SK-N-SH (cell line): ENCODE data around the gene TBC1D2. TPM values are rescaled to one million over a fixed set of nuclear protein-coding genes. Genes with fewer than 3 reads are reported as not detected.

Experiments
- CTCF ChIA-PET: fragments of 300-600, 350-600 bp; formaldehyde crosslinking; extraction: SDS; loops from one replicate; lab custom pipeline; 2021; lab: Yijun Ruan, JAX
- POLR2A ChIA-PET: fragments of 350-600 bp; sonication (Branson Sonifier 250); formaldehyde crosslinking; extraction: SDS; loops from one replicate; lab custom pipeline; 2020; ENCODE audit warnings: antibody characterized with exemption, inconsistent platforms; lab: Yijun Ruan, JAX
- DNase-seq: peaks from one replicate; pipeline ENCODE4 v3.0.0; 2012
- H2AFZ ChIP-seq: fragments of 200-600 bp; sonication (generic); 2 replicates; pipeline ENCODE4 v1.8.1; 2016; ENCODE audit warnings: antibody characterized with exemption, mild to moderate bottlenecking, low read depth
- H3F3A ChIP-seq: fragments of 200-600 bp; sonication (generic); replicated peaks from 2 replicates; pipeline ENCODE3; 2016; ENCODE audit warnings: antibody characterized with exemption, mild to moderate bottlenecking; ENCODE audit not compliant: insufficient read depth
- H3K27ac ChIP-seq, 2 experiments: fragments of 200-500 bp in 1 of 2; fragments of 200-600 bp in 1 of 2; sonication (Bioruptor generic) in 1 of 2; sonication (generic), shearing (Covaris generic) in 1 of 2; 2 replicates each; pipeline versions ENCODE4 v1.5.1 to v1.6.1; 2014 to 2016; ENCODE audit warnings: low read depth in 2 of 2, inconsistent platforms in 1 of 2, low read length in 1 of 2, mild to moderate bottlenecking in 1 of 2, mixed read lengths in 1 of 2
- H3K27me3 ChIP-seq: fragments of 200-600 bp; sonication (generic), shearing (Covaris generic); 2 replicates; pipeline ENCODE4 v1.6.1; 2016; ENCODE audit warnings: mixed run types; ENCODE audit not compliant: insufficient read depth
- H3K36me3 ChIP-seq, 2 experiments: fragments of 200-500 bp in 1 of 2; fragments of 200-600 bp in 1 of 2; sonication (Bioruptor generic) in 1 of 2; sonication (generic) in 1 of 2; replicated peaks in 1 of 2; 2 replicates each; pipeline versions ENCODE3 to v1.5.1; 2014 to 2016; ENCODE audit warnings: low read length in 1 of 2, mild to moderate bottlenecking in 1 of 2; ENCODE audit not compliant: insufficient read depth in 2 of 2, control insufficient read depth in 1 of 2
- H3K4me1 ChIP-seq, 2 experiments: fragments of 200-500 bp in 1 of 2; fragments of 200-600 bp in 1 of 2; sonication (Bioruptor generic) in 1 of 2; sonication (generic), shearing (Covaris generic) in 1 of 2; 2 replicates each; pipeline versions ENCODE4 v1.5.1 to v1.6.1; 2014 to 2016; ENCODE audit warnings: low read depth in 1 of 2, low read length in 1 of 2, mixed run types in 1 of 2; ENCODE audit not compliant: insufficient read depth in 2 of 2, control insufficient read depth in 1 of 2
- H3K4me2 ChIP-seq: fragments of 200-600 bp; sonication (generic), shearing (Covaris generic); 2 replicates; pipeline ENCODE4 v1.6.1; 2017; ENCODE audit warnings: mixed run types
- H3K4me3 ChIP-seq, 2 experiments: fragments of 200-500 bp in 1 of 2; fragments of 200-600 bp in 1 of 2; sonication (Bioruptor generic) in 1 of 2; sonication (generic), shearing (Covaris generic) in 1 of 2; 2 replicates each; pipeline versions ENCODE4 v1.5.1 to v1.8.1; 2014 to 2016; ENCODE audit warnings: low read depth in 2 of 2, inconsistent platforms in 1 of 2, low read length in 1 of 2, mild to moderate bottlenecking in 1 of 2, mixed read lengths in 1 of 2, moderate library complexity in 1 of 2
- H3K79me2 ChIP-seq: fragments of 200-600 bp; sonication (generic); 2 replicates; pipeline ENCODE4 v1.8.1; 2017; ENCODE audit warnings: mild to moderate bottlenecking; ENCODE audit not compliant: insufficient read depth
- H3K9ac ChIP-seq: fragments of 200-600 bp; sonication (generic); 2 replicates; pipeline ENCODE4 v1.6.1; 2017; ENCODE audit warnings: mixed run types
- H3K9me2 ChIP-seq: fragments of 200-600 bp; sonication (generic); 2 replicates; pipeline ENCODE4 v1.6.1; 2017; ENCODE audit warnings: mixed run types
- H3K9me3 ChIP-seq: fragments of 200-600 bp; sonication (generic); 2 replicates; pipeline ENCODE4 v1.6.1; 2017; ENCODE audit warnings: mixed run types, mild to moderate bottlenecking, moderate library complexity
- H4K20me1 ChIP-seq: fragments of 200-600 bp; sonication (generic); 2 replicates; pipeline ENCODE4 v1.6.1; 2017; ENCODE audit warnings: mild to moderate bottlenecking, mixed run types; ENCODE audit not compliant: insufficient read depth
- FOXJ3 ChIP-seq: sonication (generic); formaldehyde crosslinking; IDR thresholded peaks from 2 replicates; pipeline ENCODE4 v1.5.1; 2020; ENCODE audit warnings: mild to moderate bottlenecking, missing genetic modification reagents
- FOXM1 ChIP-seq: IDR thresholded peaks from 2 replicates; pipeline ENCODE4 v1.4.0; 2012; ENCODE audit warnings: low read depth, mild to moderate bottlenecking
- GABPA ChIP-seq: IDR thresholded peaks from 2 replicates; pipeline ENCODE4 v1.4.0; 2012; ENCODE audit warnings: low read depth, mild to moderate bottlenecking
- MXI1 ChIP-seq: IDR thresholded peaks from 2 replicates; pipeline ENCODE4 v1.6.1; 2012; ENCODE audit warnings: mild to moderate bottlenecking, low read depth, low read length, improper control_type of control experiment
- NFIC ChIP-seq: IDR thresholded peaks from 2 replicates; pipeline ENCODE4 v1.4.0; 2012; ENCODE audit warnings: borderline replicate concordance
- NRF1 ChIP-seq: IDR thresholded peaks from 2 replicates; pipeline ENCODE4 v1.6.1; 2012; ENCODE audit warnings: low read depth, mild to moderate bottlenecking, low read length
- POLR2AphosphoS5 ChIP-seq: IDR thresholded peaks from 2 replicates; pipeline ENCODE4 v1.6.1; 2012; ENCODE audit warnings: low read depth, low read length
- RCOR1 ChIP-seq: fragments of 150-350 bp; IDR thresholded peaks from 2 replicates; pipeline ENCODE4 v1.6.1; 2017; ENCODE audit warnings: antibody characterized with exemption, low read length
- RXRA ChIP-seq: IDR thresholded peaks from 2 replicates; pipeline ENCODE4 v1.4.0; 2012; ENCODE audit warnings: low read depth, mild to moderate bottlenecking, borderline replicate concordance
- TAF1 ChIP-seq: IDR thresholded peaks from 2 replicates; pipeline ENCODE4 v1.6.1; 2012; ENCODE audit warnings: low read depth, mild to moderate bottlenecking, low read length, moderate library complexity, borderline replicate concordance
- WGBS: methylation state at CpG from one replicate; pipeline ENCODE4 v1.1.6; 2017; ENCODE audit warnings: low lambda C conversion rate; 5-methylcytosine and 5-hydroxymethylcytosine counted together
- polyA plus RNA-seq, 3 experiments: library from polyadenylated mRNA; depleted of rRNA; stranded (reverse); fragments of >200 nt; gene quantifications; 2 replicates each; pipeline ENCODE4 v1.2.3, GENCODE V29; 2012
- TF ChIP-seq, protein P1 (sequence below): IDR thresholded peaks from 2 replicates; pipeline ENCODE4; 2012

TBC1D2 gene
- polyA plus RNA-seq, 1 of the 3 experiments (the other 2 are of a cell fraction) = 5.6 TPM

DNA sequence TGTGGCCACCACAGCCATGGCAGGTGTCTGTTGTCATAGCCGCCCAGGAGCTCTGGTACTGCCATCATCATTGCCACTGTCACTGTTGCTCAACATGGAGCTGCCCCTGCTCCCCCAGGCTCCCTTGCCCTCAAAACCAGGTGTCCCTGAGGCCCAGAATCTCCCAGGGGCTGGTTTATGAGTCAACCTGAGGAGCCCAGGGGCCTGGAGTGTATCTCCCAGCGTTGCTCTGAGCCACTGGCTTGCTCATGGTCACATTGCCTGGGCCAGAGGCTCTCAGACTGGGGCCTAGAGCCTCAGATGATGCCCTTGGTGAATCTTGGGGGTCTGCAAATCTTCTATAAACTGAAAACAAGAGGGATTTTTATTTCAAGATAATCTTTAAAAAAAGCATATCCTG, 24.7 kb upstream of the TBC1D2 start:
- POLR2A ChIA-PET = interaction anchor here (0.9 to 1.3 kb wide), 2 partner anchors 24 to 358 kb away, joined by 4 to 5 read pairs; partner anchors contain the start of gene TRMO
- H3K9me3 ChIP-seq = no peaks in the 10 kb centered on the region
- peak overlapping the region in 1 of 2 experiments; percentile 32; a peak in 1 of 4 replicates for H3K27ac ChIP-seq
- no peaks in the 10 kb centered on the region for H3K79me2 ChIP-seq
- H3K4me2 ChIP-seq = no peak overlapping the region
- H3K4me3 ChIP-seq = no peak overlapping the region
- no peak overlapping the region for H2AFZ ChIP-seq
- peaks cover 44% of the 10 kb centered on the region; the same call in 1 of the 2 replicates for H3K27me3 ChIP-seq
- CTCF ChIA-PET = interaction anchor here (0.9 to 1.6 kb wide), 3 partner anchors 17 to 496 kb away, joined by 3 to 5 read pairs (median 3); partner anchors contain the start of gene TRIM14
- no peaks in the 10 kb centered on the region for H3F3A ChIP-seq
- 0% methylated on average over 1 of the region's 2 CpGs for WGBS
- no peak overlapping the region for H3K9ac ChIP-seq
- H3K36me3 ChIP-seq = no peaks in the 10 kb centered on the region
- TF ChIP-seq, protein P1, sequence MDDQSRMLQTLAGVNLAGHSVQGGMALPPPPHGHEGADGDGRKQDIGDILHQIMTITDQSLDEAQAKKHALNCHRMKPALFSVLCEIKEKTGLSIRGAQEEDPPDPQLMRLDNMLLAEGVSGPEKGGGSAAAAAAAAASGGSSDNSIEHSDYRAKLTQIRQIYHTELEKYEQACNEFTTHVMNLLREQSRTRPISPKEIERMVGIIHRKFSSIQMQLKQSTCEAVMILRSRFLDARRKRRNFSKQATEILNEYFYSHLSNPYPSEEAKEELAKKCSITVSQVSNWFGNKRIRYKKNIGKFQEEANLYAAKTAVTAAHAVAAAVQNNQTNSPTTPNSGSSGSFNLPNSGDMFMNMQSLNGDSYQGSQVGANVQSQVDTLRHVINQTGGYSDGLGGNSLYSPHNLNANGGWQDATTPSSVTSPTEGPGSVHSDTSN = no peak
- H3K9me2 ChIP-seq = no peaks in the 10 kb centered on the region
- peaks cover 0 to 17% of the 10 kb centered on the region in 2 experiments; a peak in 2 of 4 replicates for H3K4me1 ChIP-seq
- DNase-seq = no peak
- H4K20me1 ChIP-seq = no peaks in the 10 kb centered on the region

DNA sequence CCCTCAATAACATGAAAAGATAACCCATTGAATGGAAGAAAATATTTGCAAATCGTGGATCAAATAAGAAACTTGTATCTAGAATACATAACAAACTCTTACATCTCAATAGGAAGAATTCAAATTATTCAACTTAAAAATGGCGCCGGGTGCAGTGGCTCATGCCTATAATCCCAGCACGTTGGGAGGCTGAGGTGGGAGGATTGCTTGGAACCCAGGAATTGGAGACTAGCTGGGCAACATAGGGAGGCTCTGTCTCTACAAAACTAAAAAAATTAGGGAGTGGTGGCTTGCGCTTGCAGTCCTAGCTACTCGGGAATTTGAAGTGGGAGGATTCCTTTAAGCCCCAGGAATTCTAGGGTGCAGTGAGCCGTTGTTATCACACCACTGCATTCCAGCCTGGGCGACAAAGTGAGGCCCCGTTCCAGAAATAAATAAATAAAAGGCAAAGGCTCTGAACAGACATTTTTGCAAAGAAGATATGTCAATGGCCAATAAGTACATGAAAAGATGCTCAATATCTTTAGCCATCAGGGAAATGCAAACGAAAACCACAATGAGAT, 21.5 kb upstream of the TBC1D2 start:
- WGBS = 56% methylated on average over 10 of the region's 10 CpGs
- no peaks in the 10 kb centered on the region for H3K9me2 ChIP-seq
- H2AFZ ChIP-seq = no peak overlapping the region
- DNase-seq = no peak
- H3K4me2 ChIP-seq = no peak overlapping the region
- H3K9me3 ChIP-seq = no peaks in the 10 kb centered on the region
- ChIA-PET POLR2A (no interaction called here), CTCF (interaction anchor here (1.0 to 1.3 kb wide), 2 partner anchors 20 to 498 kb away, joined by 3 read pairs; no protein-coding TSS in a partner anchor)
- no peaks in the 10 kb centered on the region for H3K79me2 ChIP-seq
- no peak overlapping the region for H3K4me3 ChIP-seq
- no peaks in the 10 kb centered on the region for H3F3A ChIP-seq
- peaks cover 44% of the 10 kb centered on the region; the same call in 1 of the 2 replicates for H3K27me3 ChIP-seq
- H3K36me3 ChIP-seq = no peaks in the 10 kb centered on the region
- H3K9ac ChIP-seq = no peak overlapping the region
- no peaks in the 10 kb centered on the region for H4K20me1 ChIP-seq
- no peak for TF ChIP-seq TAF1
- no peak for TF ChIP-seq FOXM1
- TF ChIP-seq MXI1 = no peak
- TF ChIP-seq, all 33 proteins: peak for 0
- Histone ChIP-seq H3K4me1 (peaks cover 0 to 17% of the 10 kb centered on the region in 2 experiments; a peak in 2 of 4 replicates), H3K27ac (no peak overlapping the region)

DNA sequence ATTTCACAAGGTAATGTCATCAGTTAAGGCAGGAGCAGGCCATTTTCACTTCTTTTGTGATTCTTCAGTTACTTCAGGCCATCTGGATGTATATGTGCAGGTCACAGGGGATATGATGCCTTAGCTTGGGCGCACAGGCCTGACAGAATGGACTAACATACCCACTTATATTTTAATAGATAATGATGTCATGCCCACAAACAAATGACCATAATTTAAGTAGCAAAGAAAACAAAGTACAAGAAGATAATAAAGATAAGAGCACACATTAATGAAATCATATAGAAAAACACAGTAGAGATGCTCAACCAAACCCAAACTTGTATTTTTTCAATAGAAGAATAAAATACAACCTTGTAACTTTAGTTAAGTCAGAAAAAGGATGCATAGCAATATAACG, 19.7 kb upstream of the TBC1D2 start:
- Histone ChIP-seq H2AFZ (0 out of 2 replicates have a peak overlapping the region, but pooled peaks have one; percentile 51), H3K79me2 (no peaks in the 10 kb centered on the region), H3F3A (no peaks in the 10 kb centered on the region), H3K9ac (no peak overlapping the region), H3K4me1 (peaks cover 0 to 5% of the 10 kb centered on the region in 2 experiments; a peak in 2 of 4 replicates), H4K20me1 (no peaks in the 10 kb centered on the region), H3K9me3 (no peaks in the 10 kb centered on the region), H3K36me3 (no peaks in the 10 kb centered on the region), H3K4me2 (no peak overlapping the region), H3K27me3 (peaks cover 33% of the 10 kb centered on the region; the same call in 1 of the 2 replicates), H3K9me2 (no peaks in the 10 kb centered on the region), H3K4me3 (no peak overlapping the region), H3K27ac (no peak overlapping the region)
- no peak for DNase-seq
- POLR2A ChIA-PET = no interaction called here
- WGBS = 72% methylated on average over 2 of the region's 2 CpGs
- no peak for TF ChIP-seq NFIC
- no peak for TF ChIP-seq POLR2AphosphoS5
- TF ChIP-seq RXRA = no peak
- TF ChIP-seq NRF1 = no peak
- no peak for TF ChIP-seq RCOR1
- TF ChIP-seq FOXJ3 = no peak
- TF ChIP-seq GABPA = no peak
- CTCF ChIA-PET = interaction anchor here (1.0 kb wide), 1 partner anchor 11 kb away, joined by 4 read pairs; no protein-coding TSS in a partner anchor
